ENCODE measurements around the gene WAC.

Gene WAC

DNA sequence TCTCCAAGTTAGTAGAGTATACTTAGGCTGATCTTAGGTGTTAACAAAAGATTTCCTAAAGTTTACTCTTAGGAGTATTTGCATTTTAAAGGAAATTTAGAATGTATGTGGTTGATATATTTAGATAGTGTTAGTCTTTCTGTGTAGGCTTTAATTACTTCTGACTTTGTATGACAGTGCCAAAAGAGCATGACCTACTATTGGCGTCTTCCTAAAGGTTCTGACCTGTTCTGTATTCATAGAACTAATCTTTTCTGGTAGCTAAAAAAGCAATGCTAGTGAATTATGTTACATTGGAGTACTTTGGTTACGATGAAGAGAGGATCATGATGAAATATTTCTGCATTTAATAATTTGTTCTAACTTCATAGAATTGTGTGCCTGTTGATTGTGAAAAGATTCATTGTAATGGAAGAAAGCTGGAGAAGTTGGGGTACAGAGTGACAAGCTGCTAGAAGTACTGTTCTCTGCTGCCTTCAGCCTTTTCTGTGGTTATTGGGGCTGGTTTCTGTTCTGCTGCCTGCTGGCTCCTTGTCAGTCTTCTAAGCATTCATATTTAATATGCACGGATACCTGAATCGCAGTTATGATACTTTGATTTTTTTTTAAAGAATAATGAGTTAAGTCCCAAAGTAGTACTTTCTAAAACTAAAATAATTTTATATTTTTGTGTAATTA is 13.2 kb downstream of the WAC start:
- TF ChIP-seq, protein P1, sequence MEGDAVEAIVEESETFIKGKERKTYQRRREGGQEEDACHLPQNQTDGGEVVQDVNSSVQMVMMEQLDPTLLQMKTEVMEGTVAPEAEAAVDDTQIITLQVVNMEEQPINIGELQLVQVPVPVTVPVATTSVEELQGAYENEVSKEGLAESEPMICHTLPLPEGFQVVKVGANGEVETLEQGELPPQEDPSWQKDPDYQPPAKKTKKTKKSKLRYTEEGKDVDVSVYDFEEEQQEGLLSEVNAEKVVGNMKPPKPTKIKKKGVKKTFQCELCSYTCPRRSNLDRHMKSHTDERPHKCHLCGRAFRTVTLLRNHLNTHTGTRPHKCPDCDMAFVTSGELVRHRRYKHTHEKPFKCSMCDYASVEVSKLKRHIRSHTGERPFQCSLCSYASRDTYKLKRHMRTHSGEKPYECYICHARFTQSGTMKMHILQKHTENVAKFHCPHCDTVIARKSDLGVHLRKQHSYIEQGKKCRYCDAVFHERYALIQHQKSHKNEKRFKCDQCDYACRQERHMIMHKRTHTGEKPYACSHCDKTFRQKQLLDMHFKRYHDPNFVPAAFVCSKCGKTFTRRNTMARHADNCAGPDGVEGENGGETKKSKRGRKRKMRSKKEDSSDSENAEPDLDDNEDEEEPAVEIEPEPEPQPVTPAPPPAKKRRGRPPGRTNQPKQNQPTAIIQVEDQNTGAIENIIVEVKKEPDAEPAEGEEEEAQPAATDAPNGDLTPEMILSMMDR (IDR thresholded peaks at IDR 0.05; ENCODE audit: borderline replicate concordance, insufficient read depth, low read depth, low read length) = no peak
- H3K4me3 ChIP-seq (ENCODE audit: low read depth, low read length) = no peak overlapping the region

- H3K4me3 ChIP-seq (ENCODE audit: low read depth, low read length) = no peak overlapping the region
- TF ChIP-seq, protein P1 (IDR thresholded peaks at IDR 0.05; ENCODE audit: borderline replicate concordance, insufficient read depth, low read depth, low read length) = no peak
These were observed 16.0 kb downstream of the WAC start for GRCh38 chr10:28548781-28549498.

DNA sequence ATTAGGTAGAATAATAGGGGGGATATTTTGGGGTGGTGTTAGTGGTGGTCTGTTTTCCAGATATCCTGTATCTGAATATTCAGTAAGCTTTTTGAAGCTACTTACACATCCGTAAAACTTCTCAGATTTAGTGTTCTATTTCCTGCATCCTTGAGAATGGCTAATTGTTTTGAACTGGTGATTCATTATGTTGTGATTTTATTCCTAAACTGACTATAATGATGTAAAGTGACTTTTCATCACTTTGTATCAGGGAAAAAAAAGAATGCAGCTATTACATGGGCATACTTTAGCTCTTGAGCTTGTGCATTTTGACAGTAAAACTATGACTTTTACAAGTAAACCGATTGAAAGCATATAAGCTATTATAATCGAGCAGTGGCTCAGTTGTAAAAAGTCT is 18.2 kb downstream of the WAC start:
- no peak overlapping the region for H3K4me3 ChIP-seq (ENCODE audit: low read depth, low read length)
- TF ChIP-seq, protein P1 (IDR thresholded peaks at IDR 0.05; ENCODE audit: borderline replicate concordance, insufficient read depth, low read depth, low read length) = no peak

GRCh38 chr10:28552775-28553174 is 19.9 kb downstream of the WAC start:
- TF ChIP-seq, protein P1 (IDR thresholded peaks at IDR 0.05; ENCODE audit: borderline replicate concordance, insufficient read depth, low read depth, low read length) = no peak
- no peak overlapping the region for H3K4me3 ChIP-seq (ENCODE audit: low read depth, low read length)

GRCh38 chr10:28554009-28554408 is 21.1 kb downstream of the WAC start:
- TF ChIP-seq, protein P1 (IDR thresholded peaks at IDR 0.05; ENCODE audit: borderline replicate concordance, insufficient read depth, low read depth, low read length) = no peak
- H3K4me3 ChIP-seq (ENCODE audit: low read depth, low read length) = no peak overlapping the region

- TF ChIP-seq, protein P1 (IDR thresholded peaks at IDR 0.05; ENCODE audit: borderline replicate concordance, insufficient read depth, low read depth, low read length) = no peak
- no peak overlapping the region for H3K4me3 ChIP-seq (ENCODE audit: low read depth, low read length)
These were observed 22.0 kb downstream of the WAC start for GRCh38 chr10:28554952-28555351.

DNA sequence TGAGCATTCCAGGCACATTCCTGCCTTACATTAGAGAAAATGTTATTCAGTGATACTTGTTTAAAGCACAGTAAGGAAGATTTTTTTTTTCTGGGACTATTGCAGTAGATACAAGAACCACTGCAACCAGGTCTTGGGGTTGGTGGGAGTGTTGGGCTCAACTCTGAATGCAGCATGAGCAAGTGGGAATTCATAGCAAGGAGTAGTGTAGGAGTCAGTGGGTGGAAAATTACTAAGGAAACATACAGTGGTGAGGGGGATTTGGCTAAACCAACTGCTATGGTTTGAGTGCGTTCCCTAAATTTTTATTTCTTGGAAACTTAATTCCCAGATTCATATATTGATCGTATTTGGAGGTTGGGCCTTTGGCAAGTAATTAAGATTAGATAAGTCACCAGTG is 22.4 kb downstream of the WAC start:
- H3K4me3 ChIP-seq (ENCODE audit: low read depth, low read length) = no peak overlapping the region
- TF ChIP-seq, protein P1 (IDR thresholded peaks at IDR 0.05; ENCODE audit: borderline replicate concordance, insufficient read depth, low read depth, low read length) = no peak
